NT2/D1 (cell line): ENCODE results near the gene MRPL18.

Source experiments
- DNase-seq: peaks from one replicate; pipeline ENCODE4 v3.0.0-alpha.2; 2011; ENCODE audit warnings: low read depth, low spot score
- H3K27me3 ChIP-seq: 2 replicates; pipeline ENCODE4 v1.6.0; 2011; ENCODE audit warnings: mild to moderate bottlenecking; ENCODE audit not compliant: insufficient read length, insufficient read depth
- H3K36me3 ChIP-seq: 2 replicates; pipeline ENCODE4 v1.6.1; 2011; ENCODE audit warnings: mild to moderate bottlenecking, low read length, mixed read lengths; ENCODE audit not compliant: insufficient read depth, insufficient read length
- H3K4me1 ChIP-seq: 2 replicates; pipeline ENCODE4 v1.5.1; 2011; ENCODE audit not compliant: insufficient read depth, insufficient read length
- H3K4me3 ChIP-seq: 2 replicates; pipeline ENCODE4 v1.5.1; 2011; ENCODE audit warnings: low read depth; ENCODE audit not compliant: insufficient read length
- H3K9ac ChIP-seq: 2 replicates; pipeline ENCODE4 v1.6.0; 2011; ENCODE audit warnings: low read depth; ENCODE audit not compliant: insufficient read length
- H3K9me3 ChIP-seq: 2 replicates; pipeline ENCODE4 v1.5.1; 2011; ENCODE audit warnings: mild to moderate bottlenecking, low read length; ENCODE audit not compliant: insufficient read depth
- SUZ12 ChIP-seq: IDR thresholded peaks from 2 replicates; pipeline ENCODE4 v1.6.1; 2011; ENCODE audit not compliant: insufficient read length, insufficient read depth; ENCODE audit errors: extremely low read depth
- YY1 ChIP-seq: IDR thresholded peaks from 2 replicates; pipeline ENCODE4 v1.6.1; 2011; ENCODE audit not compliant: insufficient read length, insufficient read depth
- ZNF274 ChIP-seq: IDR thresholded peaks from 2 replicates; pipeline ENCODE4 v1.6.1; 2011; ENCODE audit warnings: mild to moderate bottlenecking, low read depth, low read length

The MRPL18 gene

GRCh38 chr6:159833997-159834603, 43.8 kb downstream of the MRPL18 start:
- Histone ChIP-seq H3K9ac (no peak overlapping the region), H3K4me1 (peaks cover 10% of the 10 kb centered on the region), H3K9me3 (no peaks in the 10 kb centered on the region), H3K4me3 (no peak overlapping the region), H3K36me3 (no peaks in the 10 kb centered on the region), H3K27me3 (no peaks in the 10 kb centered on the region)
- TF ChIP-seq YY1 (no peak), SUZ12 (no peak), ZNF274 (no peak)
- DNase-seq = no peak

- peaks cover 2% of the 10 kb centered on the region for H3K4me1 ChIP-seq
- H3K27me3 ChIP-seq = no peaks in the 10 kb centered on the region
- no peaks in the 10 kb centered on the region for H3K36me3 ChIP-seq
- no peaks in the 10 kb centered on the region for H3K9me3 ChIP-seq
- DNase-seq = no peak
- no peak overlapping the region for H3K4me3 ChIP-seq
- no peak overlapping the region for H3K9ac ChIP-seq
- TF ChIP-seq ZNF274 (no peak), YY1 (no peak), SUZ12 (no peak)
Measured at GRCh38 chr6:159836718-159837490, 46.6 kb downstream of the MRPL18 start.

GRCh38 chr6:159837511-159837910, 47.2 kb downstream of the MRPL18 start:
- Histone ChIP-seq H3K9ac (no peak overlapping the region), H3K36me3 (no peaks in the 10 kb centered on the region), H3K4me3 (no peak overlapping the region), H3K27me3 (no peaks in the 10 kb centered on the region), H3K9me3 (no peaks in the 10 kb centered on the region), H3K4me1 (peaks cover 2% of the 10 kb centered on the region)
- no peak for TF ChIP-seq YY1
- TF ChIP-seq ZNF274 = no peak
- TF ChIP-seq SUZ12 = no peak
- no peak for DNase-seq

GRCh38 chr6:159838020-159838744, 47.9 kb downstream of the MRPL18 start:
- Histone ChIP-seq H3K36me3 (no peaks in the 10 kb centered on the region), H3K9ac (no peak overlapping the region), H3K4me1 (no peaks in the 10 kb centered on the region), H3K4me3 (no peak overlapping the region), H3K9me3 (no peaks in the 10 kb centered on the region), H3K27me3 (no peaks in the 10 kb centered on the region)
- no peak for DNase-seq
- no peak for TF ChIP-seq SUZ12
- TF ChIP-seq YY1 = no peak
- no peak for TF ChIP-seq ZNF274

- Histone ChIP-seq H3K9ac (no peak overlapping the region), H3K4me1 (peaks cover 7% of the 10 kb centered on the region), H3K9me3 (no peaks in the 10 kb centered on the region), H3K27me3 (no peaks in the 10 kb centered on the region), H3K4me3 (no peak overlapping the region), H3K36me3 (no peaks in the 10 kb centered on the region)
- no peak for DNase-seq
- TF ChIP-seq YY1 (no peak), SUZ12 (no peak), ZNF274 (no peak)
Measured at GRCh38 chr6:159842035-159842434, 51.8 kb downstream of the MRPL18 start.

GRCh38 chr6:159844737-159845645, 54.7 kb downstream of the MRPL18 start:
- Histone ChIP-seq H3K9me3 (no peaks in the 10 kb centered on the region; the same call in 1 of the 2 replicates), H3K27me3 (no peaks in the 10 kb centered on the region), H3K4me3 (no peak overlapping the region), H3K9ac (no peak overlapping the region), H3K4me1 (peaks cover 7% of the 10 kb centered on the region), H3K36me3 (no peaks in the 10 kb centered on the region)
- no peak for DNase-seq
- TF ChIP-seq YY1 (no peak), SUZ12 (no peak), ZNF274 (no peak)
